Thoracic aorta (tissue), 2 donors: ENCODE data around the gene LRPAP1. TPM values are rescaled to one million over a fixed set of nuclear protein-coding genes. Genes with fewer than 3 reads are reported as not detected.

Experiments used
- ATAC-seq: fragments of 150-250 bp; one replicate; pipeline ENCODE4 v1.8.0; 2017; ENCODE audit warnings: low read depth; ENCODE audit not compliant: insufficient number of reproducible peaks, low FRiP score
- DNase-seq: peaks from one replicate; pipeline ENCODE4 v3.0.0-alpha.2; 2020; ENCODE audit warnings: low spot score
- H3K27ac ChIP-seq, 2 donors: fragments of 200-600 bp; sonication (generic); 1 replicate in 1 of 2; 2 replicates in 1 of 2; pipeline ENCODE4 v1.5.1; 2016; ENCODE audit warnings: mild to moderate bottlenecking in 2 of 2, moderate library complexity in 2 of 2
- H3K27me3 ChIP-seq: fragments of 200-600 bp; sonication (generic); replicated peaks from 2 replicates; pipeline ENCODE4 v1.6.0; 2016; ENCODE audit warnings: mild to moderate bottlenecking; ENCODE audit not compliant: insufficient read depth
- H3K36me3 ChIP-seq: fragments of 200-600 bp; sonication (generic); one replicate; pipeline ENCODE4 v1.5.1; 2016
- H3K4me1 ChIP-seq, 2 donors: fragments of 200-600 bp; sonication (generic); 1 replicate in 1 of 2; 2 replicates in 1 of 2; pipeline versions ENCODE4 v1.5.1 to v1.6.0; 2016; ENCODE audit warnings: low read depth in 2 of 2, mild to moderate bottlenecking in 1 of 2; ENCODE audit not compliant: control insufficient read depth in 1 of 2
- H3K4me3 ChIP-seq: fragments of 200-600 bp; sonication (generic); 2 replicates; pipeline ENCODE4 v1.5.1; 2016; ENCODE audit warnings: mild to moderate bottlenecking
- H3K9me3 ChIP-seq: fragments of 200-600 bp; sonication (generic); 2 replicates; pipeline ENCODE4 v1.5.1; 2016
- CTCF ChIP-seq: fragments of 200-600 bp; sonication (generic); IDR thresholded peaks from one replicate; pipeline ENCODE4 v1.5.1; 2019; ENCODE audit warnings: antibody characterized with exemption
- total RNA-seq, 2 donors: library from RNA; depleted of rRNA; stranded (reverse); fragments of >200 nt; gene quantifications; one replicate each; pipeline versions ENCODE4 v1.1.0 to v1.2.3, GENCODE V29; 2016

LRPAP1 gene
- total RNA-seq, 2 donors from 2014 or later, result 155 to 263 TPM

- DNase-seq (no peak), ATAC-seq (no peak)
- Histone ChIP-seq H3K4me1 (peaks cover under 1 to 15% of the 10 kb centered on the region in 2 donors), H3K27me3 (no peaks in the 10 kb centered on the region), H3K27ac (no peak overlapping the region), H3K4me3 (no peak overlapping the region), H3K36me3 (no peaks in the 10 kb centered on the region), H3K9me3 (no peaks in the 10 kb centered on the region)
- no peak for TF ChIP-seq CTCF
These were observed 53.5 kb downstream of the LRPAP1 start for GRCh38 chr4:3478446-3479357.

GRCh38 chr4:3477750-3478430 lies 54.3 kb downstream of the LRPAP1 start:
- DNase-seq (no peak), ATAC-seq (no peak)
- peaks cover 0 to 13% of the 10 kb centered on the region in 2 donors for H3K4me1 ChIP-seq
- no peaks in the 10 kb centered on the region for H3K36me3 ChIP-seq
- no peak overlapping the region for H3K27ac ChIP-seq
- H3K27me3 ChIP-seq, result no peaks in the 10 kb centered on the region
- H3K9me3 ChIP-seq, result no peaks in the 10 kb centered on the region
- TF ChIP-seq CTCF, result no peak
- no peak overlapping the region for H3K4me3 ChIP-seq

GRCh38 chr4:3476936-3477749 lies 55.1 kb downstream of the LRPAP1 start:
- DNase-seq (no peak), ATAC-seq (no peak)
- Histone ChIP-seq H3K27me3 (no peaks in the 10 kb centered on the region), H3K4me1 (peaks cover 0 to 6% of the 10 kb centered on the region in 2 donors), H3K27ac (no peak overlapping the region), H3K9me3 (no peaks in the 10 kb centered on the region), H3K36me3 (no peaks in the 10 kb centered on the region), H3K4me3 (no peak overlapping the region)
- TF ChIP-seq CTCF, result no peak

- no peak for ATAC-seq
- no peak for DNase-seq
- H3K27me3 ChIP-seq, result no peaks in the 10 kb centered on the region
- no peaks in the 10 kb centered on the region for H3K9me3 ChIP-seq
- H3K4me3 ChIP-seq, result no peak overlapping the region
- H3K36me3 ChIP-seq, result no peaks in the 10 kb centered on the region
- no peak for TF ChIP-seq CTCF
- H3K4me1 ChIP-seq, result peaks cover 0 to 5% of the 10 kb centered on the region in 2 donors
- no peak overlapping the region for H3K27ac ChIP-seq
These were observed 55.9 kb downstream of the LRPAP1 start for GRCh38 chr4:3476341-3476747.
